B cell (primary cell): ENCODE data around the gene TLK2. TPM values are rescaled to one million over a fixed set of nuclear protein-coding genes. Genes with fewer than 3 reads are reported as not detected.

Experiments used
- ATAC-seq: fragments of 200-7000 bp; cut with Tn5 transposase; one replicate; pipeline ENCODE4 v1.10.0; 2021; ENCODE audit warnings: low read depth, mild to moderate bottlenecking, moderate number of reproducible peaks, moderate library complexity
- CTCF ChIA-PET: fragments of 350-600 bp; sonication (Branson Sonifier 250); formaldehyde crosslinking; loops from one replicate; lab custom pipeline; 2021; ENCODE audit warnings: antibody characterized with exemption, inconsistent platforms; lab: Charles Lee
- POLR2A ChIA-PET: fragments of 350-600 bp; sonication (Branson Sonifier 250); formaldehyde crosslinking; loops from one replicate; lab custom pipeline; 2021; ENCODE audit warnings: antibody characterized with exemption; lab: Charles Lee
- DNase-seq: peaks from one replicate; pipeline ENCODE4 v3.0.0; 2013
- H2AFZ ChIP-seq: 2 replicates; pipeline ENCODE4 v1.6.1; 2012; ENCODE audit warnings: mild to moderate bottlenecking, low read depth, low read length; ENCODE audit not compliant: insufficient read depth, poor library complexity, severe bottlenecking
- H3K27ac ChIP-seq, 2 donors: 1 replicate in 1 of 2; 2 replicates in 1 of 2; pipeline ENCODE4 v1.5.1; 2012 to 2013; ENCODE audit warnings: low read length in 2 of 2, mild to moderate bottlenecking in 2 of 2, moderate library complexity in 1 of 2
- H3K27me3 ChIP-seq, 4 experiments: fragments of 200-600 bp in 1 of 4; sonication (generic) in 1 of 4; replicated peaks in 1 of 4; 1 replicate in 2 of 4; 2 replicates in 2 of 4; pipeline versions ENCODE4 v1.6.1 to v1.7.0; 2013 to 2016; ENCODE audit warnings: low read length in 3 of 4, mild to moderate bottlenecking in 2 of 4, mixed read lengths in 1 of 4, moderate library complexity in 1 of 4; ENCODE audit not compliant: insufficient read depth in 4 of 4, control insufficient read depth in 3 of 4; ENCODE audit errors: control extremely low read depth in 1 of 4
- H3K36me3 ChIP-seq, 2 experiments: replicated peaks in 1 of 2; 1 replicate in 1 of 2; 2 replicates in 1 of 2; pipeline versions ENCODE4 v1.6.1 to v1.7.1; 2013; ENCODE audit warnings: low read length in 1 of 2; ENCODE audit not compliant: insufficient read depth in 2 of 2, control insufficient read depth in 1 of 2; ENCODE audit errors: control extremely low read depth in 1 of 2, extremely low read depth in 1 of 2
- H3K4me1 ChIP-seq, 2 donors: fragments of 200-600 bp in 1 of 2; sonication (generic) in 1 of 2; 1 replicate in 1 of 2; 2 replicates in 1 of 2; pipeline versions ENCODE4 v1.5.1 to v1.6.1; 2013 to 2017; ENCODE audit warnings: low read length in 2 of 2; ENCODE audit not compliant: control insufficient read depth in 2 of 2, insufficient read depth in 2 of 2
- H3K4me2 ChIP-seq: replicated peaks from 2 replicates; pipeline ENCODE3; 2012; ENCODE audit warnings: mild to moderate bottlenecking, low read depth, low read length; ENCODE audit not compliant: poor library complexity, severe bottlenecking
- H3K4me3 ChIP-seq, 5 experiments: fragments of 200-600 bp in 1 of 5; sonication (generic) in 1 of 5; 1 replicate in 3 of 5; 2 replicates in 2 of 5; pipeline versions ENCODE4 v1.5.1 to v1.7.0; 2011 to 2016; ENCODE audit warnings: low read length in 4 of 5, mild to moderate bottlenecking in 4 of 5, low read depth in 2 of 5, control low read depth in 1 of 5, moderate library complexity in 1 of 5; ENCODE audit not compliant: insufficient read depth in 1 of 5; ENCODE audit errors: control extremely low read depth in 1 of 5, extremely low read depth in 1 of 5
- H3K79me2 ChIP-seq: fragments of 200-600 bp; sonication (generic); one replicate; pipeline ENCODE4 v1.6.0; 2016; ENCODE audit warnings: low read length; ENCODE audit not compliant: control insufficient read depth, insufficient read depth
- H3K9ac ChIP-seq: fragments of 200-600 bp; sonication (generic); 2 replicates; pipeline ENCODE4 v1.6.1; 2017; ENCODE audit warnings: mild to moderate bottlenecking, low read length, moderate library complexity
- H3K9me3 ChIP-seq, 3 donors: one replicate each; pipeline versions ENCODE4 v1.6.1 to v1.7.1; 2013; ENCODE audit warnings: low read length in 2 of 3; ENCODE audit not compliant: control insufficient read depth in 2 of 3, insufficient read depth in 1 of 3; ENCODE audit errors: control extremely low read depth in 1 of 3
- H4K20me1 ChIP-seq: 2 replicates; pipeline ENCODE4 v1.6.0; 2012; ENCODE audit warnings: mild to moderate bottlenecking, low read length; ENCODE audit not compliant: insufficient read depth, control insufficient read depth, poor library complexity, severe bottlenecking
- H3K27ac Mint-ChIP-seq: one replicate; pipeline ENCODE4 v1.8.0; 2021; ENCODE audit warnings: mixed read lengths
- H3K27me3 Mint-ChIP-seq: one replicate; pipeline ENCODE4 v1.8.0; 2021; ENCODE audit warnings: mixed read lengths
- H3K4me1 Mint-ChIP-seq: one replicate; pipeline ENCODE4 v1.8.0; 2021; ENCODE audit warnings: mixed read lengths
- H3K4me3 Mint-ChIP-seq: one replicate; pipeline ENCODE4 v1.8.0; 2021; ENCODE audit warnings: mixed read lengths
- H3K9me3 Mint-ChIP-seq: one replicate; pipeline ENCODE4 v1.8.0; 2022; ENCODE audit warnings: mixed read lengths; ENCODE audit not compliant: insufficient read depth
- CTCF ChIP-seq: fragments of 200-600 bp; IDR thresholded peaks from one replicate; pipeline ENCODE4 v1.8.0; 2022; ENCODE audit warnings: antibody characterized with exemption, mild to moderate bottlenecking
- EZH2 ChIP-seq: IDR thresholded peaks from 2 replicates; pipeline ENCODE4 v1.6.1; 2012; ENCODE audit warnings: borderline replicate concordance, low read depth, mild to moderate bottlenecking, moderate library complexity, low read length; ENCODE audit not compliant: insufficient read depth, poor library complexity, severe bottlenecking
- WGBS: methylation state at CpG from one replicate; pipeline ENCODE4 v1.1.5; 2013; ENCODE audit warnings: missing lambda C conversion rate; ENCODE audit not compliant: insufficient coverage; 5-methylcytosine and 5-hydroxymethylcytosine counted together
- intact Hi-C: fragments of 100-400 bp; cut with micrococcal nuclease; formaldehyde crosslinking; loops from one replicate; pipeline ENCODE4 v1.10.0; 2022
- polyA plus RNA-seq: library from polyadenylated mRNA; depleted of rRNA; stranded (reverse); fragments of >200 nt; gene quantifications from 2 replicates; pipeline ENCODE4 v1.2.3, GENCODE V29; 2012
- total RNA-seq, 2 donors: library from RNA; stranded (reverse); fragments of 120-200 nt in 1 of 2; gene quantifications; 1 replicate in 1 of 2; 2 replicates in 1 of 2; pipeline versions ENCODE4 v1.2.3 to v1.2.4, GENCODE V29; 2013 to 2022

Gene TLK2
- total and polyA plus RNA-seq, 2 donors (not counting 1 experiment from before 2014, with no cell fraction given): 36.3 to 75.3 TPM

GRCh38 chr17:62649570-62649969 is 170.9 kb downstream of the TLK2 start:
- Histone ChIP-seq H3K4me1 (peaks cover 14 to 22% of the 10 kb centered on the region in 2 donors), H3K27ac (no peak overlapping the region), H3K9me3 (peaks cover 0 to 3% (median 0%) of the 10 kb centered on the region in 3 donors), H3K4me2 (no peak overlapping the region), H3K79me2 (no peaks in the 10 kb centered on the region), H3K36me3 (no peaks in the 10 kb centered on the region), H3K9ac (no peak overlapping the region), H3K27me3 (peaks cover 0 to 2% (median under 1%) of the 10 kb centered on the region in 4 experiments), H2AFZ (no peak overlapping the region), H3K4me3 (no peak overlapping the region), H4K20me1 (no peaks in the 10 kb centered on the region)
- no peak for TF ChIP-seq CTCF
- TF ChIP-seq EZH2: no peak
- intact Hi-C loops: no loop called here
- ChIA-PET CTCF (no interaction called here), POLR2A (no interaction called here)
- no peak overlapping the region for H3K27ac Mint-ChIP-seq
- H3K27me3 Mint-ChIP-seq: no peaks in the 10 kb centered on the region
- peaks cover 23% of the 10 kb centered on the region for H3K4me1 Mint-ChIP-seq
- no peak overlapping the region for H3K4me3 Mint-ChIP-seq
- ATAC-seq (no peak), DNase-seq (no peak)
- WGBS: 90% methylated on average over 4 of the region's 7 CpGs
- H3K9me3 Mint-ChIP-seq: no peaks in the 10 kb centered on the region

GRCh38 chr17:62650587-62650986 is 172.0 kb downstream of the TLK2 start:
- ATAC-seq (no peak), DNase-seq (peak; percentile 2)
- Mint-ChIP-seq H3K4me1 (peaks cover 23% of the 10 kb centered on the region), H3K27ac (no peak overlapping the region), H3K27me3 (no peaks in the 10 kb centered on the region), H3K4me3 (no peak overlapping the region), H3K9me3 (no peaks in the 10 kb centered on the region)
- CTCF ChIA-PET: no interaction called here
- Histone ChIP-seq H3K4me3 (no peak overlapping the region), H3K27ac (no peak overlapping the region), H3K79me2 (no peaks in the 10 kb centered on the region), H3K4me2 (no peak overlapping the region), H3K9ac (no peak overlapping the region), H3K36me3 (no peaks in the 10 kb centered on the region), H4K20me1 (no peaks in the 10 kb centered on the region), H3K27me3 (peaks cover 0 to 2% (median under 1%) of the 10 kb centered on the region in 4 experiments), H2AFZ (no peak overlapping the region), H3K4me1 (peaks cover 14 to 22% of the 10 kb centered on the region in 2 donors), H3K9me3 (peaks cover 0 to 3% (median 0%) of the 10 kb centered on the region in 3 donors)
- intact Hi-C loops: no loop called here
- TF ChIP-seq CTCF (no peak), EZH2 (no peak)
- POLR2A ChIA-PET: no interaction called here
- WGBS: 90% methylated on average over 4 of the region's 6 CpGs
